A673 (cell line): Measurements from ENCODE around the gene RUFY2.

ENCODE experiments used
- CTCF ChIP-seq: fragments of 300-800, 200-600 bp; sonication (generic); conservative IDR thresholded peaks from 2 replicates; pipeline ENCODE4 v1.5.1; 2017; ENCODE audit warnings: low read depth, mild to moderate bottlenecking, antibody characterized with exemption, low read length, moderate library complexity, mixed read lengths
- EZH2 ChIP-seq: fragments of 200-600 bp; sonication (generic); IDR thresholded peaks from 2 replicates; pipeline ENCODE4 v1.6.1; 2017; ENCODE audit warnings: borderline replicate concordance, low read depth, mild to moderate bottlenecking, mixed read lengths, antibody characterized with exemption, low read length; ENCODE audit not compliant: poor library complexity, severe bottlenecking

- TF ChIP-seq CTCF, result no peak
- no peak for TF ChIP-seq EZH2
These were observed 44.5 kb downstream of the RUFY2 start for GRCh38 chr10:68362590-68362989.
